Hepatocyte (in vitro differentiated cells): ENCODE measurements around the gene PHF19.

ENCODE experiments used
- EZH2 ChIP-seq: fragments of 200-600 bp; sonication (generic); IDR thresholded peaks from 2 replicates; pipeline ENCODE4 v1.6.1; 2016; ENCODE audit warnings: antibody characterized with exemption, mild to moderate bottlenecking, borderline replicate concordance
- EZH2phosphoT487 ChIP-seq: fragments of 200-600 bp; sonication (generic); IDR thresholded peaks from one replicate; pipeline ENCODE4 v1.6.1; 2018; ENCODE audit warnings: antibody characterized with exemption, mild to moderate bottlenecking, low read depth, moderate library complexity; ENCODE audit not compliant: unreplicated experiment, severe bottlenecking
- TF ChIP-seq, protein P1 (sequence below): fragments of 200-600 bp; sonication (generic); IDR thresholded peaks from 2 replicates; pipeline ENCODE4 v1.5.1; 2016; ENCODE audit warnings: antibody characterized with exemption, mild to moderate bottlenecking; ENCODE audit not compliant: poor library complexity

DNA sequence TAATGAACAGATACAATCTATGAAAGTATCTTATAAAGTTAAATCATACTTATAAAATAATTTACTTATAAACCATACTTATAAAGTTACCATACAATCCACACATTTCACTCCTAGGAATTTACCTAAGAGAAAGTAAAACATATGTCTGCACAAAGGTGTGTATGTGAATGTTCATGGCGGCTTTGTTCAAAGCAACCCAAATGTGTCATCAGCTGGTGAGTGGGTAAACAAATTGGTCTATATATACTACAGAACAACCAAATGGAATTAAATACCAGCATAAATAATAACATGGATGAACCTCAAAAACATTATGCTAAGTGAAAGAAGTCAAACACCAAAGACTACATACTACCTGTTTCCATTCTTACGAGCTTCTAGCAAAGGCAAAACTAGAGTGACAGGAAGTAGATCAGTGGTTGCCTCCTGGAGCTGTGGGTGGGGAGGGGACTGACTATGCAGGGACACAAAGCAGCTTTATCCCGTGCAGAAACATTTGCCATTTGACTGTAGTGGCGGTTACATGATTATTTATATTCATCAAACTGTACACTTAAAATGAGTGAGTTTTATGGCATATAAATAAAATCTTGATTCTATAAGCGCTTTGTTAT is 39.0 kb upstream of the PHF19 start:
- TF ChIP-seq, protein P1, sequence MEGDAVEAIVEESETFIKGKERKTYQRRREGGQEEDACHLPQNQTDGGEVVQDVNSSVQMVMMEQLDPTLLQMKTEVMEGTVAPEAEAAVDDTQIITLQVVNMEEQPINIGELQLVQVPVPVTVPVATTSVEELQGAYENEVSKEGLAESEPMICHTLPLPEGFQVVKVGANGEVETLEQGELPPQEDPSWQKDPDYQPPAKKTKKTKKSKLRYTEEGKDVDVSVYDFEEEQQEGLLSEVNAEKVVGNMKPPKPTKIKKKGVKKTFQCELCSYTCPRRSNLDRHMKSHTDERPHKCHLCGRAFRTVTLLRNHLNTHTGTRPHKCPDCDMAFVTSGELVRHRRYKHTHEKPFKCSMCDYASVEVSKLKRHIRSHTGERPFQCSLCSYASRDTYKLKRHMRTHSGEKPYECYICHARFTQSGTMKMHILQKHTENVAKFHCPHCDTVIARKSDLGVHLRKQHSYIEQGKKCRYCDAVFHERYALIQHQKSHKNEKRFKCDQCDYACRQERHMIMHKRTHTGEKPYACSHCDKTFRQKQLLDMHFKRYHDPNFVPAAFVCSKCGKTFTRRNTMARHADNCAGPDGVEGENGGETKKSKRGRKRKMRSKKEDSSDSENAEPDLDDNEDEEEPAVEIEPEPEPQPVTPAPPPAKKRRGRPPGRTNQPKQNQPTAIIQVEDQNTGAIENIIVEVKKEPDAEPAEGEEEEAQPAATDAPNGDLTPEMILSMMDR: no peak
- no peak for TF ChIP-seq EZH2
- TF ChIP-seq EZH2phosphoT487: no peak
